Measurements from ENCODE around the gene CCDC144A. TPM values are rescaled to one million over a fixed set of nuclear protein-coding genes. Genes with fewer than 3 reads are reported as not detected.
"Not testable (repeated sequence)": the region's sequence is repeated elsewhere in the genome, so short reads cannot be mapped to it uniquely, and the experiment has no call there.

CCDC144A gene
- total RNA-seq, 1 donor from 2014 or later = 3.0 TPM

DNA sequence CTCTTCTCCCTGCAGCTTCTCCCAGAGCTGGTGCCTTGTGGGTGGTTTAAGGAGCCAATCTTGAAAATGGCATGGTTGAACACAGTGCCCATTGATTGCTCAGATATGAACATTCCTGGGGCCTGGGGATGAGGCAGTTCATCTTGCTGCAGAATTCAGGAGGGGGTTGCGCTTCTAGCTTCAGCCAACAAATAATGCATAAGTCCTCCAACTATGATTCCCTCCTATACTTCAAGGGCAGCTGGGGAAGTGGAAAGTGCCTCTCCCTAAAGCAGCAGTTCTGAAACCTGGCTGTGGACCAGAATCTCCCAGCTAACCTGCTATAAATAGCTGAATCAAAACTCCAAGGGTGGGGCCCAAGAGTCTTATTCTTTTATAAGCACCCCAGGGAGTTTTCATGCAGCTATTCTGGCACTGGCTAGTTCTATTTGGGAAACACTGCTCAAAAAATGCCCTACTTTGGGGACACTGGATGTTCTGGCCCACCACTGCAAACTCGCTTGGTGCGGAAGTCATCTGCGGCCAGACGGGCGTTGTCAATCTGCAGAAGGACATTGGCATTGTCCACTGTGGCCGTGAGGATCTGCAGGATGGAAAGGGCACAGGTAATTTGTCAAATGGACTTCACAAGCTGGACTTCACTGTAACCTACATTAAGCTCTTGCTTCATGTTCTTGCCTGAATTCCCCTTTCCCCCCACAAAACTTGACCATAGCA is 130.3 kb downstream of the CCDC144A start:
- Mint-ChIP-seq H3K27me3 (peaks cover 31% of the 10 kb centered on the region), H3K4me3 (no peak overlapping the region), H3K4me1 (no peaks in the 10 kb centered on the region), H3K9me3 (no peaks in the 10 kb centered on the region), H3K36me3 (ENCODE audit: low read depth) (no peaks in the 10 kb centered on the region), H3K27ac (no peak overlapping the region)
- DNase-seq = no peak
- ATAC-seq (ENCODE audit: low read depth) = no peak
- ChIA-PET POLR2A (no interaction called here), CTCF (no interaction called here)
- TF ChIP-seq, protein P1, sequence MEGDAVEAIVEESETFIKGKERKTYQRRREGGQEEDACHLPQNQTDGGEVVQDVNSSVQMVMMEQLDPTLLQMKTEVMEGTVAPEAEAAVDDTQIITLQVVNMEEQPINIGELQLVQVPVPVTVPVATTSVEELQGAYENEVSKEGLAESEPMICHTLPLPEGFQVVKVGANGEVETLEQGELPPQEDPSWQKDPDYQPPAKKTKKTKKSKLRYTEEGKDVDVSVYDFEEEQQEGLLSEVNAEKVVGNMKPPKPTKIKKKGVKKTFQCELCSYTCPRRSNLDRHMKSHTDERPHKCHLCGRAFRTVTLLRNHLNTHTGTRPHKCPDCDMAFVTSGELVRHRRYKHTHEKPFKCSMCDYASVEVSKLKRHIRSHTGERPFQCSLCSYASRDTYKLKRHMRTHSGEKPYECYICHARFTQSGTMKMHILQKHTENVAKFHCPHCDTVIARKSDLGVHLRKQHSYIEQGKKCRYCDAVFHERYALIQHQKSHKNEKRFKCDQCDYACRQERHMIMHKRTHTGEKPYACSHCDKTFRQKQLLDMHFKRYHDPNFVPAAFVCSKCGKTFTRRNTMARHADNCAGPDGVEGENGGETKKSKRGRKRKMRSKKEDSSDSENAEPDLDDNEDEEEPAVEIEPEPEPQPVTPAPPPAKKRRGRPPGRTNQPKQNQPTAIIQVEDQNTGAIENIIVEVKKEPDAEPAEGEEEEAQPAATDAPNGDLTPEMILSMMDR (IDR thresholded peaks at IDR 0.05) = no peak
- intact Hi-C loops (cut with micrococcal nuclease) = no loop called here

DNA sequence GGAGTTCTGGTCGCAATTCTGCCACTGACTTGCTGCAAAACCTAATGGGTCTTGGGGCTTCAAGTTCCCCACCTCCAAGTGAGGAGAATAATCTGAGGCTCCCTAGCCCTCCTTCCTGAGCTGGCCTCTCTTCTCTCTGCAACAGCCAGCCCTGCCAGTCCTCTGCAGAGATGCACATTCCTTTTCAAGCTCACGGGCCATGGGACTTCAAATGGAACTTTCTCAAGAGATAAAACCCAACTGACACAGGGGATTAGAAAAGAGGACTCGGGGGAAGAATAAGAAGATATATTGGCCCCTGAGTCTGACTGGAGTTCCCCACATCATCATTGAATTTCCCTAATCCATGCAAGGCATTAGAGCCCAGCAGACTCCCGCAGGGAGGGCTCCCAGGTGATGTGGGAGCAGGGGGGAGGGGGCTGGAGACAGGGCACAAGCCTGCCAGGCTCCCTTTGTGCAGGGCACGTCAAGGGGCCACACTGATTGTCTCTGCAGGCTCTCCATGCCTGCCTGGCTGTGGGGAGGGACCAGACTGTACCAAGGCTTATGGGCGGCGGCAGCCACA is 131.0 kb downstream of the CCDC144A start:
- Mint-ChIP-seq H3K4me1 (no peaks in the 10 kb centered on the region), H3K36me3 (ENCODE audit: low read depth) (no peaks in the 10 kb centered on the region), H3K9me3 (peaks cover 3% of the 10 kb centered on the region), H3K27ac (no peak overlapping the region), H3K4me3 (no peak overlapping the region), H3K27me3 (peaks cover 31% of the 10 kb centered on the region)
- TF ChIP-seq, protein P1 (IDR thresholded peaks at IDR 0.05) = no peak
- intact Hi-C loops (cut with micrococcal nuclease) = no loop called here
- ChIA-PET POLR2A (no interaction called here), CTCF (no interaction called here)
- DNase-seq (no peak), ATAC-seq (ENCODE audit: low read depth) (no peak)

DNA sequence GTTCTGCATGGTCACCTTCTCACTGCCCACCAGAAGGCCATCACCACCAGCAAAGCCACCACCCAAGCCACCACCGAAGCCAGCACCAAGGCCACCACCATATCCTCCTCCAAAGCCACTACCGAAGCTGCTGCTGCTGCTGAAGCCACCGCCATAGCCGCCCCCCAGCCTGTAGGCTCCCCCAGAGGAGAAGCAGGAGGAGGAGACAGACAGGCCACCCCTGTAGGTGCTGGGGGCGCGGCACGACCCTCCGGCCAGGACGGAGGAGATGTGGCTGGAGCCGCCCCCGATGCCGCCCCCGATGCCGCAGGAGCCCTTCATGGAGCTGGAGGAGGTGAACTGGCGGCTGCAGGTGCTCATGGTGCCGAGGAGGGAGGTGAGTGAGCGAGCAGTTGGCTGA is 132.1 kb downstream of the CCDC144A start:
- H3K4me1 Mint-ChIP-seq; DNase-seq; ATAC-seq (ENCODE audit: low read depth); H3K27ac Mint-ChIP-seq; POLR2A ChIA-PET; H3K4me3 Mint-ChIP-seq; H3K36me3 Mint-ChIP-seq (ENCODE audit: low read depth); H3K9me3 Mint-ChIP-seq; CTCF ChIA-PET; intact Hi-C loops (cut with micrococcal nuclease): not testable (repeated sequence)
- peaks cover 26% of the 10 kb centered on the region for H3K27me3 Mint-ChIP-seq

DNA sequence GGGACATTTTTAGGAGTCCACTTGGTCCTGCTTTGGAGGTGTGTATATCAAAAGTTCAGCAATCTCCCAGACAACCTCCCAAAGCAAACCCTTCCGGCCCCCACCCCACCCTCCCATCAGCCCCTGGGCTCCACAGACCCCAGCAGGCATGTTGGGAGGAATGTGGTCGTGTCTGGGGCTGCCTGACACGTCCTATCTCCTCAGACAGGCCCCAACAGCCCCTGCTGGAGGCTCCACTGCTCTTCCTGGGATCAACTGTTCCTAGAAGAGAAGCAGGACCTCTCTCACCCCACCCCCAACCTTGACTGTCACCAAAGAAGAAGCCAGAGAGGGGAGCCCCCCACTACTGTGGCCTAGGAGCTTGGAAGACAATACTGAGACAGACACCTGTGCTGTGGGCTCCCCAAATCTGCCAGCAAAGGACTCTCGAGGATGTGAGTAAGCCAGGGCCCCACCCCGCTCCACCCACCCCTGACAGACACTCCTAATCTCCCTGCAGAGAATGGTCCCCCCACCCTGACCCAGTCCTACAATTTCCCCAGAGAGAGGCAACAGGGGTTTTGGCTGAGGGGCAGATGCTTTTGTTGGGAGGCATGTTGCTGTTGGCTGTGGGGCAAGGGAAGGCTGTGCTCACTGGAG is 133.8 kb downstream of the CCDC144A start:
- ATAC-seq (ENCODE audit: low read depth); DNase-seq; H3K27ac Mint-ChIP-seq; H3K4me3 Mint-ChIP-seq; intact Hi-C loops (cut with micrococcal nuclease); H3K4me1 Mint-ChIP-seq; CTCF ChIA-PET; H3K36me3 Mint-ChIP-seq (ENCODE audit: low read depth); POLR2A ChIA-PET: not testable (repeated sequence)
- Mint-ChIP-seq H3K27me3 (peaks cover 11% of the 10 kb centered on the region), H3K9me3 (peaks cover 11% of the 10 kb centered on the region)

Other genes starting within 250 kb of the CCDC144A start
- 0.54 and 0.98 TPM in 2 replicates for gene LRRC75A, start 198.0 kb upstream of the CCDC144A start, total RNA-seq
- gene ZNF287, start 121.0 kb upstream of the CCDC144A start, total RNA-seq = 14.3 and 15.4 TPM in 2 replicates
- 6.3 and 6.9 TPM in 2 replicates for gene ZNF624, start 36.4 kb upstream of the CCDC144A start, total RNA-seq